ENCODE data around the gene HECTD1. TPM values are rescaled to one million over a fixed set of nuclear protein-coding genes. Genes with fewer than 3 reads are reported as not detected.

HECTD1 gene
- total RNA-seq, 1 experiment from 2014 or later = 101 TPM

GRCh38 chr14:31059152-31059924 is 148.3 kb downstream of the HECTD1 start:
- H3K4me3 ChIP-seq (ENCODE audit: low read depth in 2 of 2, low read length in 2 of 2) = no peak overlapping the region
- TF ChIP-seq SIN3A (IDR thresholded peaks at IDR 0.05; ENCODE audit: borderline replicate concordance, insufficient read depth, low read depth, low read length) (no peak), CTCF (IDR thresholded peaks at IDR 0.05) (no peak), POLR2AphosphoS5 (IDR thresholded peaks at IDR 0.05; ENCODE audit: low read depth, low read length) (no peak), REST (IDR thresholded peaks at IDR 0.05; ENCODE audit: insufficient read depth in 1 of 2, low read depth in 2 of 2, low read length in 1 of 2) (no peak), TCF7L2 (IDR thresholded peaks at IDR 0.05; ENCODE audit: low read depth, low read length) (no peak)
- H3K4me1 ChIP-seq (ENCODE audit: control insufficient read depth, insufficient read depth, low read length) = no peaks in the 10 kb centered on the region; the same call in 1 of the 2 replicates
- CTCF ChIA-PET = interaction anchor here (0.7 kb wide), 1 partner anchor 421 kb away, joined by 5 read pairs; no protein-coding TSS in a partner anchor
- in situ Hi-C loops (cut with HindIII; ENCODE audit: low pct_unique_long_range_greater_than_20kb, low sequenced_read_pairs) (no loop called here), intact Hi-C loops (cut with micrococcal nuclease; ENCODE audit: unreplicated experiment) (no loop called here)
- DNase-seq (ENCODE audit: low read depth, low spot score) = no peak
- no TSS peak for BruUV-seq (replicated peaks)
- POLR2A ChIA-PET = no interaction called here
- H3K36me3 ChIP-seq (ENCODE audit: control insufficient read depth, insufficient read depth, low read length) = no peaks in the 10 kb centered on the region
- no peak for ATAC-seq
- H3K9me3 ChIP-seq (ENCODE audit: control insufficient read depth, insufficient read depth, low read depth, low read length) = no peaks in the 10 kb centered on the region
- no peaks in the 10 kb centered on the region for H3K27me3 ChIP-seq (ENCODE audit: control insufficient read depth, insufficient read depth, low read length)
- H3K27ac ChIP-seq (ENCODE audit: low read length) = no peak overlapping the region

- no peak overlapping the region for H3K27ac ChIP-seq (ENCODE audit: low read length)
- DNase-seq (ENCODE audit: low read depth, low spot score) (no peak), ATAC-seq (no peak)
- BruUV-seq (replicated peaks) = no TSS peak
- no peaks in the 10 kb centered on the region for H3K9me3 ChIP-seq (ENCODE audit: control insufficient read depth, insufficient read depth, low read depth, low read length)
- no peak overlapping the region for H3K4me3 ChIP-seq (ENCODE audit: low read depth in 2 of 2, low read length in 2 of 2)
- ChIA-PET POLR2A (no interaction called here), CTCF (no interaction called here)
- no peaks in the 10 kb centered on the region for H3K36me3 ChIP-seq (ENCODE audit: control insufficient read depth, insufficient read depth, low read length)
- intact Hi-C loops (cut with micrococcal nuclease; ENCODE audit: unreplicated experiment) (no loop called here), in situ Hi-C loops (cut with HindIII; ENCODE audit: low pct_unique_long_range_greater_than_20kb, low sequenced_read_pairs) (no loop called here)
- no peak for TF ChIP-seq POLR2AphosphoS5 (IDR thresholded peaks at IDR 0.05; ENCODE audit: low read depth, low read length)
- no peak for TF ChIP-seq CTCF (IDR thresholded peaks at IDR 0.05)
- TF ChIP-seq SIN3A (IDR thresholded peaks at IDR 0.05; ENCODE audit: borderline replicate concordance, insufficient read depth, low read depth, low read length) = no peak
- TF ChIP-seq TCF7L2 (IDR thresholded peaks at IDR 0.05; ENCODE audit: low read depth, low read length) = no peak
- TF ChIP-seq REST (IDR thresholded peaks at IDR 0.05; ENCODE audit: insufficient read depth in 1 of 2, low read depth in 2 of 2, low read length in 1 of 2) = no peak
- H3K27me3 ChIP-seq (ENCODE audit: control insufficient read depth, insufficient read depth, low read length) = no peaks in the 10 kb centered on the region
- no peaks in the 10 kb centered on the region; the same call in 1 of the 2 replicates for H3K4me1 ChIP-seq (ENCODE audit: control insufficient read depth, insufficient read depth, low read length)
Measured at GRCh38 chr14:31057701-31058364, 149.8 kb downstream of the HECTD1 start.

Measured in Panc1 (cell line).